UCSD-AML1 (cell line): ENCODE measurements around the gene PSMC4.

Experiments
- DNase-seq: peaks from one replicate; lab custom pipeline; 2025; ENCODE audit not compliant: unreplicated experiment; lab: John Stamatoyannopoulos, UW

PSMC4 gene

GRCh38 chr19:39987167-39987566, 16.2 kb downstream of the PSMC4 start:
- DNase-seq, result no peak

- DNase-seq, result no peak
These were observed 16.6 kb downstream of the PSMC4 start for GRCh38 chr19:39987596-39987995.

GRCh38 chr19:39993605-39994004, 22.6 kb downstream of the PSMC4 start:
- DNase-seq, result no peak

- no peak for DNase-seq
These were observed 23.4 kb downstream of the PSMC4 start for GRCh38 chr19:39994361-39994760.

- no peak for DNase-seq
These were observed 24.8 kb downstream of the PSMC4 start for GRCh38 chr19:39995794-39996193.

- no peak for DNase-seq
These were observed 25.3 kb downstream of the PSMC4 start for GRCh38 chr19:39996218-39996810.

GRCh38 chr19:39996811-39997637, 26.1 kb downstream of the PSMC4 start, which contains the start of gene ZNF546:
TSS of gene ZNF546 (plus strand) at chr19:39997060. CDS start at chr19:39998327, 1,267 bp downstream.
- DNase-seq, result peak; percentile 92

GRCh38 chr19:39997638-39998216, 26.8 kb downstream of the PSMC4 start:
- no peak for DNase-seq

- DNase-seq, result no peak
These were observed 27.5 kb downstream of the PSMC4 start for GRCh38 chr19:39998501-39998900.

- no peak for DNase-seq
These were observed 34.8 kb downstream of the PSMC4 start for GRCh38 chr19:40005691-40006272.

GRCh38 chr19:40006273-40006691, 35.3 kb downstream of the PSMC4 start:
- no peak for DNase-seq

- no peak for DNase-seq
These were observed 38.7 kb downstream of the PSMC4 start for GRCh38 chr19:40009674-40010073.

GRCh38 chr19:40013991-40014390, 43.0 kb downstream of the PSMC4 start:
- DNase-seq, result no peak

GRCh38 chr19:40023969-40024368, 53.0 kb downstream of the PSMC4 start:
- no peak for DNase-seq

- no peak for DNase-seq
These were observed 55.1 kb downstream of the PSMC4 start for GRCh38 chr19:40025938-40026596.

GRCh38 chr19:40026597-40026970, 55.6 kb downstream of the PSMC4 start:
- DNase-seq, result no peak
